SK-N-SH (cell line): ENCODE data around the gene ZNF80. TPM values are rescaled to one million over a fixed set of nuclear protein-coding genes. Genes with fewer than 3 reads are reported as not detected.

Experiments
- CTCF ChIA-PET: fragments of 300-600, 350-600 bp; formaldehyde crosslinking; extraction: SDS; loops from one replicate; lab custom pipeline; 2021; lab: Yijun Ruan, JAX
- POLR2A ChIA-PET: fragments of 350-600 bp; sonication (Branson Sonifier 250); formaldehyde crosslinking; extraction: SDS; loops from one replicate; lab custom pipeline; 2020; ENCODE audit warnings: antibody characterized with exemption, inconsistent platforms; lab: Yijun Ruan, JAX
- DNase-seq: peaks from one replicate; pipeline ENCODE4 v3.0.0; 2012
- H2AFZ ChIP-seq: fragments of 200-600 bp; sonication (generic); 2 replicates; pipeline ENCODE4 v1.8.1; 2016; ENCODE audit warnings: antibody characterized with exemption, mild to moderate bottlenecking, low read depth
- H3F3A ChIP-seq: fragments of 200-600 bp; sonication (generic); replicated peaks from 2 replicates; pipeline ENCODE3; 2016; ENCODE audit warnings: antibody characterized with exemption, mild to moderate bottlenecking; ENCODE audit not compliant: insufficient read depth
- H3K27ac ChIP-seq, 2 experiments: fragments of 200-500 bp in 1 of 2; fragments of 200-600 bp in 1 of 2; sonication (Bioruptor generic) in 1 of 2; sonication (generic), shearing (Covaris generic) in 1 of 2; 2 replicates each; pipeline versions ENCODE4 v1.5.1 to v1.6.1; 2014 to 2016; ENCODE audit warnings: low read depth in 2 of 2, inconsistent platforms in 1 of 2, low read length in 1 of 2, mild to moderate bottlenecking in 1 of 2, mixed read lengths in 1 of 2
- H3K27me3 ChIP-seq: fragments of 200-600 bp; sonication (generic), shearing (Covaris generic); 2 replicates; pipeline ENCODE4 v1.6.1; 2016; ENCODE audit warnings: mixed run types; ENCODE audit not compliant: insufficient read depth
- H3K36me3 ChIP-seq, 2 experiments: fragments of 200-500 bp in 1 of 2; fragments of 200-600 bp in 1 of 2; sonication (Bioruptor generic) in 1 of 2; sonication (generic) in 1 of 2; replicated peaks in 1 of 2; 2 replicates each; pipeline versions ENCODE3 to v1.5.1; 2014 to 2016; ENCODE audit warnings: low read length in 1 of 2, mild to moderate bottlenecking in 1 of 2; ENCODE audit not compliant: insufficient read depth in 2 of 2, control insufficient read depth in 1 of 2
- H3K4me1 ChIP-seq, 2 experiments: fragments of 200-500 bp in 1 of 2; fragments of 200-600 bp in 1 of 2; sonication (Bioruptor generic) in 1 of 2; sonication (generic), shearing (Covaris generic) in 1 of 2; 2 replicates each; pipeline versions ENCODE4 v1.5.1 to v1.6.1; 2014 to 2016; ENCODE audit warnings: low read depth in 1 of 2, low read length in 1 of 2, mixed run types in 1 of 2; ENCODE audit not compliant: insufficient read depth in 2 of 2, control insufficient read depth in 1 of 2
- H3K4me2 ChIP-seq: fragments of 200-600 bp; sonication (generic), shearing (Covaris generic); 2 replicates; pipeline ENCODE4 v1.6.1; 2017; ENCODE audit warnings: mixed run types
- H3K4me3 ChIP-seq, 2 experiments: fragments of 200-500 bp in 1 of 2; fragments of 200-600 bp in 1 of 2; sonication (Bioruptor generic) in 1 of 2; sonication (generic), shearing (Covaris generic) in 1 of 2; 2 replicates each; pipeline versions ENCODE4 v1.5.1 to v1.8.1; 2014 to 2016; ENCODE audit warnings: low read depth in 2 of 2, inconsistent platforms in 1 of 2, low read length in 1 of 2, mild to moderate bottlenecking in 1 of 2, mixed read lengths in 1 of 2, moderate library complexity in 1 of 2
- H3K79me2 ChIP-seq: fragments of 200-600 bp; sonication (generic); 2 replicates; pipeline ENCODE4 v1.8.1; 2017; ENCODE audit warnings: mild to moderate bottlenecking; ENCODE audit not compliant: insufficient read depth
- H3K9ac ChIP-seq: fragments of 200-600 bp; sonication (generic); 2 replicates; pipeline ENCODE4 v1.6.1; 2017; ENCODE audit warnings: mixed run types
- H3K9me2 ChIP-seq: fragments of 200-600 bp; sonication (generic); 2 replicates; pipeline ENCODE4 v1.6.1; 2017; ENCODE audit warnings: mixed run types
- H3K9me3 ChIP-seq: fragments of 200-600 bp; sonication (generic); 2 replicates; pipeline ENCODE4 v1.6.1; 2017; ENCODE audit warnings: mixed run types, mild to moderate bottlenecking, moderate library complexity
- H4K20me1 ChIP-seq: fragments of 200-600 bp; sonication (generic); 2 replicates; pipeline ENCODE4 v1.6.1; 2017; ENCODE audit warnings: mild to moderate bottlenecking, mixed run types; ENCODE audit not compliant: insufficient read depth
- ELF1 ChIP-seq: IDR thresholded peaks from 2 replicates; pipeline ENCODE4 v1.4.0; 2012
- EP300 ChIP-seq, 2 experiments: IDR thresholded peaks; 2 replicates each; pipeline versions ENCODE4 v1.4.0 to v1.6.1; 2012; ENCODE audit warnings: borderline replicate concordance in 1 of 2, low read depth in 1 of 2, low read length in 1 of 2
- FOSL2 ChIP-seq: IDR thresholded peaks from 2 replicates; pipeline ENCODE4 v1.4.0; 2012; ENCODE audit warnings: low read depth, mild to moderate bottlenecking, moderate library complexity, borderline replicate concordance
- GABPA ChIP-seq: IDR thresholded peaks from 2 replicates; pipeline ENCODE4 v1.4.0; 2012; ENCODE audit warnings: low read depth, mild to moderate bottlenecking
- GATA2 ChIP-seq: sonication (generic); formaldehyde crosslinking; IDR thresholded peaks from 2 replicates; pipeline ENCODE4 v1.5.0; 2020; ENCODE audit warnings: mild to moderate bottlenecking, missing genetic modification reagents
- JUND ChIP-seq: IDR thresholded peaks from 2 replicates; pipeline ENCODE4 v1.4.0; 2012
- MAX ChIP-seq: IDR thresholded peaks from 2 replicates; pipeline ENCODE4 v1.4.0; 2012; ENCODE audit warnings: low read depth
- MEF2A ChIP-seq: IDR thresholded peaks from 2 replicates; pipeline ENCODE4 v1.4.0; 2012; ENCODE audit warnings: low read depth, borderline replicate concordance
- MXI1 ChIP-seq: IDR thresholded peaks from 2 replicates; pipeline ENCODE4 v1.6.1; 2012; ENCODE audit warnings: mild to moderate bottlenecking, low read depth, low read length, improper control_type of control experiment
- NFIC ChIP-seq: IDR thresholded peaks from 2 replicates; pipeline ENCODE4 v1.4.0; 2012; ENCODE audit warnings: borderline replicate concordance
- NRF1 ChIP-seq: IDR thresholded peaks from 2 replicates; pipeline ENCODE4 v1.6.1; 2012; ENCODE audit warnings: low read depth, mild to moderate bottlenecking, low read length
- POLR2AphosphoS5 ChIP-seq: IDR thresholded peaks from 2 replicates; pipeline ENCODE4 v1.6.1; 2012; ENCODE audit warnings: low read depth, low read length
- SMC3 ChIP-seq: IDR thresholded peaks from 2 replicates; pipeline ENCODE4 v1.6.1; 2012; ENCODE audit warnings: low read depth, low read length, improper control_type of control experiment
- TCF12 ChIP-seq: IDR thresholded peaks from 2 replicates; pipeline ENCODE4 v1.4.0; 2012
- TEAD4 ChIP-seq: IDR thresholded peaks from 2 replicates; pipeline ENCODE4 v1.4.0; 2012; ENCODE audit warnings: mild to moderate bottlenecking, borderline replicate concordance; ENCODE audit not compliant: insufficient read depth
- USF2 ChIP-seq: fragments of 150-350 bp; IDR thresholded peaks from 2 replicates; pipeline ENCODE4 v1.6.1; 2017; ENCODE audit warnings: antibody characterized with exemption, low read length, low read depth, borderline replicate concordance
- polyA plus RNA-seq, 3 experiments: library from polyadenylated mRNA; depleted of rRNA; stranded (reverse); fragments of >200 nt; gene quantifications; 2 replicates each; pipeline ENCODE4 v1.2.3, GENCODE V29; 2012
- TF ChIP-seq, protein P1 (sequence below): IDR thresholded peaks from 2 replicates; pipeline ENCODE4 v1.4.0; 2012; ENCODE audit warnings: low read depth, borderline replicate concordance
- TF ChIP-seq, protein P2 (sequence below): IDR thresholded peaks from 2 replicates; pipeline ENCODE4 v1.4.0; 2012; ENCODE audit warnings: low read depth, borderline replicate concordance
- TF ChIP-seq, protein P3 (sequence below): fragments of 150-350 bp; IDR thresholded peaks from 2 replicates; pipeline ENCODE4 v1.6.1; 2016; ENCODE audit warnings: mild to moderate bottlenecking, low read depth, low read length

The ZNF80 gene
- polyA plus RNA-seq, 1 of the 3 experiments (the other 2 are of a cell fraction), result not detected

- ChIA-PET POLR2A (no interaction called here), CTCF (no interaction called here)
- Histone ChIP-seq H3K27me3 (no peaks in the 10 kb centered on the region; the same call in 1 of the 2 replicates), H3K79me2 (no peaks in the 10 kb centered on the region), H3K4me2 (no peak overlapping the region), H3K4me1 (no peaks in the 10 kb centered on the region), H4K20me1 (no peaks in the 10 kb centered on the region), H3K27ac (no peak overlapping the region), H3K9ac (no peak overlapping the region), H3K9me2 (no peaks in the 10 kb centered on the region)
- DNase-seq, result no peak
- TF ChIP-seq USF2, result no peak
- no peak for TF ChIP-seq NFIC
- TF ChIP-seq TCF12, result no peak
- TF ChIP-seq, protein P1, sequence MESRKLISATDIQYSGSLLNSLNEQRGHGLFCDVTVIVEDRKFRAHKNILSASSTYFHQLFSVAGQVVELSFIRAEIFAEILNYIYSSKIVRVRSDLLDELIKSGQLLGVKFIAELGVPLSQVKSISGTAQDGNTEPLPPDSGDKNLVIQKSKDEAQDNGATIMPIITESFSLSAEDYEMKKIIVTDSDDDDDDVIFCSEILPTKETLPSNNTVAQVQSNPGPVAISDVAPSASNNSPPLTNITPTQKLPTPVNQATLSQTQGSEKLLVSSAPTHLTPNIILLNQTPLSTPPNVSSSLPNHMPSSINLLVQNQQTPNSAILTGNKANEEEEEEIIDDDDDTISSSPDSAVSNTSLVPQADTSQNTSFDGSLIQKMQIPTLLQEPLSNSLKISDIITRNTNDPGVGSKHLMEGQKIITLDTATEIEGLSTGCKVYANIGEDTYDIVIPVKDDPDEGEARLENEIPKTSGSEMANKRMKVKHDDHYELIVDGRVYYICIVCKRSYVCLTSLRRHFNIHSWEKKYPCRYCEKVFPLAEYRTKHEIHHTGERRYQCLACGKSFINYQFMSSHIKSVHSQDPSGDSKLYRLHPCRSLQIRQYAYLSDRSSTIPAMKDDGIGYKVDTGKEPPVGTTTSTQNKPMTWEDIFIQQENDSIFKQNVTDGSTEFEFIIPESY, result no peak
- no peak for TF ChIP-seq SMC3
- TF ChIP-seq GABPA, result no peak
- no peak for TF ChIP-seq MAX
- no peak for TF ChIP-seq GATA2 (CRISPR knock-in tag)
- no peak for TF ChIP-seq MXI1
- no peak for TF ChIP-seq FOSL2
- no peak for TF ChIP-seq EP300 (IDR thresholded peaks at IDR 0.05; ENCODE audit: borderline replicate concordance in 1 of 2, low read depth in 1 of 2, low read length in 1 of 2)
- TF ChIP-seq JUND, result no peak
- TF ChIP-seq, protein P2, sequence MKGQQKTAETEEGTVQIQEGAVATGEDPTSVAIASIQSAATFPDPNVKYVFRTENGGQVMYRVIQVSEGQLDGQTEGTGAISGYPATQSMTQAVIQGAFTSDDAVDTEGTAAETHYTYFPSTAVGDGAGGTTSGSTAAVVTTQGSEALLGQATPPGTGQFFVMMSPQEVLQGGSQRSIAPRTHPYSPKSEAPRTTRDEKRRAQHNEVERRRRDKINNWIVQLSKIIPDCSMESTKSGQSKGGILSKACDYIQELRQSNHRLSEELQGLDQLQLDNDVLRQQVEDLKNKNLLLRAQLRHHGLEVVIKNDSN, result no peak
- no peak for TF ChIP-seq TEAD4
- TF ChIP-seq, protein P3, sequence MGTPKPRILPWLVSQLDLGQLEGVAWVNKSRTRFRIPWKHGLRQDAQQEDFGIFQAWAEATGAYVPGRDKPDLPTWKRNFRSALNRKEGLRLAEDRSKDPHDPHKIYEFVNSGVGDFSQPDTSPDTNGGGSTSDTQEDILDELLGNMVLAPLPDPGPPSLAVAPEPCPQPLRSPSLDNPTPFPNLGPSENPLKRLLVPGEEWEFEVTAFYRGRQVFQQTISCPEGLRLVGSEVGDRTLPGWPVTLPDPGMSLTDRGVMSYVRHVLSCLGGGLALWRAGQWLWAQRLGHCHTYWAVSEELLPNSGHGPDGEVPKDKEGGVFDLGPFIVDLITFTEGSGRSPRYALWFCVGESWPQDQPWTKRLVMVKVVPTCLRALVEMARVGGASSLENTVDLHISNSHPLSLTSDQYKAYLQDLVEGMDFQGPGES, result no peak
- no peak for TF ChIP-seq ELF1
- no peak for TF ChIP-seq NRF1
- no peak for TF ChIP-seq MEF2A
- no peak for TF ChIP-seq POLR2AphosphoS5
- TF ChIP-seq, all 33 proteins: peak for 0
- Histone ChIP-seq H3K4me3 (no peak overlapping the region), H3K9me3 (no peaks in the 10 kb centered on the region), H3F3A (no peaks in the 10 kb centered on the region), H2AFZ (no peak overlapping the region), H3K36me3 (no peaks in the 10 kb centered on the region)
Observed at GRCh38 chr3:114242947-114243346, 5.6 kb upstream of the ZNF80 start.
